K562 (cell line): Measurements from ENCODE around the gene POLR1B. TPM values are rescaled to one million over a fixed set of nuclear protein-coding genes. Genes with fewer than 3 reads are reported as not detected.

Source experiments
- E2F6 ChIP-seq, 2 experiments: IDR thresholded peaks; 2 replicates each; pipeline ENCODE4 v1.6.1; 2011; ENCODE audit warnings: borderline replicate concordance in 1 of 2, control low read depth in 1 of 2, low read depth in 1 of 2, low read length in 1 of 2, mild to moderate bottlenecking in 1 of 2, mixed read lengths in 1 of 2, moderate library complexity in 1 of 2; ENCODE audit not compliant: insufficient read depth in 1 of 2, insufficient read length in 1 of 2, poor library complexity in 1 of 2, severe bottlenecking in 1 of 2; ENCODE audit errors: extremely low read depth in 1 of 2
- NRF1 ChIP-seq, 2 experiments: fragments of 450-650 bp; IDR thresholded peaks in 1 of 2; conservative IDR thresholded peaks in 1 of 2; 2 replicates each; pipeline ENCODE4 v1.6.1; 2014; ENCODE audit warnings: mild to moderate bottlenecking in 2 of 2
- SRSF1 ChIP-seq: fragments of 200-400 bp; formaldehyde crosslinking; IDR thresholded peaks from 2 replicates; pipeline ENCODE4 v1.6.1; 2017; ENCODE audit warnings: mild to moderate bottlenecking, low read depth, low read length, moderate library complexity
- ZBTB11 ChIP-seq, 3 experiments: fragments of 200-800 bp in 1 of 3; fragments of 250-450 bp in 1 of 3; fragments of 450-650 bp in 1 of 3; sonication (Bioruptor Pico) in 1 of 3; sonication (Bioruptor generic) in 1 of 3; formaldehyde crosslinking in 1 of 3; IDR thresholded peaks; 2 replicates each; pipeline versions ENCODE4 v1.6.1 to v1.8.0; 2016 to 2022; ENCODE audit warnings: mild to moderate bottlenecking in 2 of 3, missing genetic modification characterization in 2 of 3, missing compliant biosample characterization in 1 of 3, moderate library complexity in 1 of 3
- ZNF592 ChIP-seq: fragments of 450-650 bp; IDR thresholded peaks from 2 replicates; pipeline ENCODE4 v1.6.1; 2017; ENCODE audit warnings: antibody characterized with exemption, mild to moderate bottlenecking
- ZNF707 ChIP-seq: fragments of 250-450 bp; sonication (Bioruptor Pico); conservative IDR thresholded peaks from 2 replicates; pipeline ENCODE4 v1.8.0; 2022; ENCODE audit warnings: inconsistent platforms, mild to moderate bottlenecking, moderate library complexity
- polyA plus RNA-seq, 8 experiments: library from polyadenylated mRNA; depleted of rRNA in 4 of 8; stranded (reverse) in 5 of 8; unstranded in 3 of 8; fragments of >200 nt; fragmentation: Nextera tagmentation in 2 of 8; fragmentation: Illumina TruSeq in 1 of 8; extraction: Ambion mirVana in 2 of 8; extraction: Trizol in 1 of 8; gene quantifications; 2 replicates each; pipeline versions ENCODE4 v1.2.1 to v1.2.3, GENCODE V29; 2011 to 2014; ENCODE audit warnings: inconsistent platforms in 1 of 8, missing spikeins in 1 of 8
- total RNA-seq, 7 experiments: library from RNA; depleted of rRNA in 6 of 7; stranded (reverse); fragments of >200 nt in 6 of 7; fragmentation: Illumina TruSeq in 2 of 7; extraction: Trizol in 2 of 7; gene quantifications; 2 replicates each; pipeline versions ENCODE4 v1.2.1 to v1.2.3, GENCODE V29; 2011 to 2021; ENCODE audit warnings: low replicate concordance in 1 of 7

The POLR1B gene
- total and polyA plus RNA-seq, 9 of the 15 experiments (the other 6 are each of a cell fraction or from before 2014, with no cell fraction given): 19.8 to 55.1 (median 40.2) TPM

GRCh38 chr2:112520234-112520783 is 22.0 kb upstream of the POLR1B start (continued):
- TF ChIP-seq NRF1 (conservative IDR thresholded peaks at IDR 0.05 in 1 of 2, IDR thresholded peaks at IDR 0.05 in 1 of 2) (no peak), ZNF707 (no peak), SRSF1 (no peak), ZBTB11 (CRISPR knock-in tag; IDR thresholded peaks at IDR 0.05) (no peak), E2F6 (IDR thresholded peaks at IDR 0.05; ENCODE audit: borderline replicate concordance in 1 of 2, extremely low read depth in 1 of 2, insufficient read depth in 1 of 2, insufficient read length in 1 of 2, low read depth in 1 of 2, low read length in 1 of 2, poor library complexity in 1 of 2, severe bottlenecking in 1 of 2) (peak in 1 of 2 experiments; percentile 15), ZNF592 (peak; percentile 70)
